Measurements from ENCODE around the gene HRK. TPM values are rescaled to one million over a fixed set of nuclear protein-coding genes. Genes with fewer than 3 reads are reported as not detected.

The HRK gene
- total and polyA plus RNA-seq, 9 of the 15 experiments (the other 6 are each of a cell fraction or from before 2014, with no cell fraction given) = 0.01 to 0.05 (median 0.04) TPM; not detected in 6

DNA sequence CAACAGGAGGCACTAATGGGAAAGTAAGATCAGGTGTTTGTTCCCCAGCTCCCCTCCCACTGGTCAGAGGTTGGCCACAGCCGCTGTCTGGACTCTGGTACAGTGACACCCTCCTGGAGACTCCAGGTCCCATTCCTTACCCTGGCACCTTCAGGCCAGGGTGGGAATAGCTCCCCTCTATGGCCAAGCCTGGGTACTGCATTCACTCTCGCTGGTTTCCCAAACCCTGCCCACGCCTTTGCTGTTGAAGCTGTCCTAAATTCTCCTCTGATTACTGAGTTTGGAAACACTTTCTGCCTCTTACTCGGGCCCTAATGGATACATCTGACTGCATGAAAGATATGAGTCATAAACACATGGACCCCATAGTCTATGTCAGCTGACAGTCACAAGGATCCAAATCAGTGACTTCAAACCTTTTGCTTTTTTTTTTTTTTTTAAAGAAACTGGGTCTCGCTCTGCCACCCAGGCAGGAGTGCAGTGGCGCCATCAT lies 17.9 kb downstream of the HRK start (continued):
- peak; percentile 52; the same call in 1 of the 2 replicates for TF ChIP-seq FOSL1 (tag; conservative IDR thresholded peaks at IDR 0.05)
- TF ChIP-seq, protein P1, sequence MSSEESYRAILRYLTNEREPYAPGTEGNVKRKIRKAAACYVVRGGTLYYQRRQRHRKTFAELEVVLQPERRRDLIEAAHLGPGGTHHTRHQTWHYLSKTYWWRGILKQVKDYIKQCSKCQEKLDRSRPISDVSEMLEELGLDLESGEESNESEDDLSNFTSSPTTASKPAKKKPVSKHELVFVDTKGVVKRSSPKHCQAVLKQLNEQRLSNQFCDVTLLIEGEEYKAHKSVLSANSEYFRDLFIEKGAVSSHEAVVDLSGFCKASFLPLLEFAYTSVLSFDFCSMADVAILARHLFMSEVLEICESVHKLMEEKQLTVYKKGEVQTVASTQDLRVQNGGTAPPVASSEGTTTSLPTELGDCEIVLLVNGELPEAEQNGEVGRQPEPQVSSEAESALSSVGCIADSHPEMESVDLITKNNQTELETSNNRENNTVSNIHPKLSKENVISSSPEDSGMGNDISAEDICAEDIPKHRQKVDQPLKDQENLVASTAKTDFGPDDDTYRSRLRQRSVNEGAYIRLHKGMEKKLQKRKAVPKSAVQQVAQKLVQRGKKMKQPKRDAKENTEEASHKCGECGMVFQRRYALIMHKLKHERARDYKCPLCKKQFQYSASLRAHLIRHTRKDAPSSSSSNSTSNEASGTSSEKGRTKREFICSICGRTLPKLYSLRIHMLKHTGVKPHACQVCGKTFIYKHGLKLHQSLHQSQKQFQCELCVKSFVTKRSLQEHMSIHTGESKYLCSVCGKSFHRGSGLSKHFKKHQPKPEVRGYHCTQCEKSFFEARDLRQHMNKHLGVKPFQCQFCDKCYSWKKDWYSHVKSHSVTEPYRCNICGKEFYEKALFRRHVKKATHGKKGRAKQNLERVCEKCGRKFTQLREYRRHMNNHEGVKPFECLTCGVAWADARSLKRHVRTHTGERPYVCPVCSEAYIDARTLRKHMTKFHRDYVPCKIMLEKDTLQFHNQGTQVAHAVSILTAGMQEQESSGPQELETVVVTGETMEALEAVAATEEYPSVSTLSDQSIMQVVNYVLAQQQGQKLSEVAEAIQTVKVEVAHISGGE (CRISPR knock-in tag; IDR thresholded peaks at IDR 0.05) = no peak
- no peak for TF ChIP-seq PCBP2 (IDR thresholded peaks at IDR 0.05; ENCODE audit: low read depth, low read length, poor library complexity, severe bottlenecking)
- no peak for TF ChIP-seq NR3C1 (CRISPR knock-in tag; IDR thresholded peaks at IDR 0.05)
- TF ChIP-seq, protein P2, sequence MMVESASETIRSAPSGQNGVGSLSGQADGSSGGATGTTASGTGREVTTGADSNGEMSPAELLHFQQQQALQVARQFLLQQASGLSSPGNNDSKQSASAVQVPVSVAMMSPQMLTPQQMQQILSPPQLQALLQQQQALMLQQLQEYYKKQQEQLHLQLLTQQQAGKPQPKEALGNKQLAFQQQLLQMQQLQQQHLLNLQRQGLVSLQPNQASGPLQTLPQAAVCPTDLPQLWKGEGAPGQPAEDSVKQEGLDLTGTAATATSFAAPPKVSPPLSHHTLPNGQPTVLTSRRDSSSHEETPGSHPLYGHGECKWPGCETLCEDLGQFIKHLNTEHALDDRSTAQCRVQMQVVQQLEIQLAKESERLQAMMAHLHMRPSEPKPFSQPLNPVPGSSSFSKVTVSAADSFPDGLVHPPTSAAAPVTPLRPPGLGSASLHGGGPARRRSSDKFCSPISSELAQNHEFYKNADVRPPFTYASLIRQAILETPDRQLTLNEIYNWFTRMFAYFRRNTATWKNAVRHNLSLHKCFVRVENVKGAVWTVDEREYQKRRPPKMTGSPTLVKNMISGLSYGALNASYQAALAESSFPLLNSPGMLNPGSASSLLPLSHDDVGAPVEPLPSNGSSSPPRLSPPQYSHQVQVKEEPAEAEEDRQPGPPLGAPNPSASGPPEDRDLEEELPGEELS (CRISPR knock-in tag; IDR thresholded peaks at IDR 0.05; ENCODE audit: borderline replicate concordance) = no peak
- TF ChIP-seq, protein P3, sequence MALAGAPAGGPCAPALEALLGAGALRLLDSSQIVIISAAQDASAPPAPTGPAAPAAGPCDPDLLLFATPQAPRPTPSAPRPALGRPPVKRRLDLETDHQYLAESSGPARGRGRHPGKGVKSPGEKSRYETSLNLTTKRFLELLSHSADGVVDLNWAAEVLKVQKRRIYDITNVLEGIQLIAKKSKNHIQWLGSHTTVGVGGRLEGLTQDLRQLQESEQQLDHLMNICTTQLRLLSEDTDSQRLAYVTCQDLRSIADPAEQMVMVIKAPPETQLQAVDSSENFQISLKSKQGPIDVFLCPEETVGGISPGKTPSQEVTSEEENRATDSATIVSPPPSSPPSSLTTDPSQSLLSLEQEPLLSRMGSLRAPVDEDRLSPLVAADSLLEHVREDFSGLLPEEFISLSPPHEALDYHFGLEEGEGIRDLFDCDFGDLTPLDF (CRISPR knock-in tag; IDR thresholded peaks at IDR 0.05) = no peak
- TF ChIP-seq, protein P4, sequence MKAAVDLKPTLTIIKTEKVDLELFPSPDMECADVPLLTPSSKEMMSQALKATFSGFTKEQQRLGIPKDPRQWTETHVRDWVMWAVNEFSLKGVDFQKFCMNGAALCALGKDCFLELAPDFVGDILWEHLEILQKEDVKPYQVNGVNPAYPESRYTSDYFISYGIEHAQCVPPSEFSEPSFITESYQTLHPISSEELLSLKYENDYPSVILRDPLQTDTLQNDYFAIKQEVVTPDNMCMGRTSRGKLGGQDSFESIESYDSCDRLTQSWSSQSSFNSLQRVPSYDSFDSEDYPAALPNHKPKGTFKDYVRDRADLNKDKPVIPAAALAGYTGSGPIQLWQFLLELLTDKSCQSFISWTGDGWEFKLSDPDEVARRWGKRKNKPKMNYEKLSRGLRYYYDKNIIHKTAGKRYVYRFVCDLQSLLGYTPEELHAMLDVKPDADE (conservative IDR thresholded peaks at IDR 0.05; ENCODE audit: control insufficient read depth, low read depth, low read length) = no peak
- TF ChIP-seq, protein P5, sequence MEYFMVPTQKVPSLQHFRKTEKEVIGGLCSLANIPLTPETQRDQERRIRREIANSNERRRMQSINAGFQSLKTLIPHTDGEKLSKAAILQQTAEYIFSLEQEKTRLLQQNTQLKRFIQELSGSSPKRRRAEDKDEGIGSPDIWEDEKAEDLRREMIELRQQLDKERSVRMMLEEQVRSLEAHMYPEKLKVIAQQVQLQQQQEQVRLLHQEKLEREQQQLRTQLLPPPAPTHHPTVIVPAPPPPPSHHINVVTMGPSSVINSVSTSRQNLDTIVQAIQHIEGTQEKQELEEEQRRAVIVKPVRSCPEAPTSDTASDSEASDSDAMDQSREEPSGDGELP (CRISPR knock-in tag; IDR thresholded peaks at IDR 0.05; ENCODE audit: borderline replicate concordance) = peak; percentile 43; the same call in 1 of the 2 replicates
- TF ChIP-seq, protein P6, sequence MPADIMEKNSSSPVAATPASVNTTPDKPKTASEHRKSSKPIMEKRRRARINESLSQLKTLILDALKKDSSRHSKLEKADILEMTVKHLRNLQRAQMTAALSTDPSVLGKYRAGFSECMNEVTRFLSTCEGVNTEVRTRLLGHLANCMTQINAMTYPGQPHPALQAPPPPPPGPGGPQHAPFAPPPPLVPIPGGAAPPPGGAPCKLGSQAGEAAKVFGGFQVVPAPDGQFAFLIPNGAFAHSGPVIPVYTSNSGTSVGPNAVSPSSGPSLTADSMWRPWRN (IDR thresholded peaks at IDR 0.05; ENCODE audit: low read depth) = no peak
- TF ChIP-seq SRSF1 (IDR thresholded peaks at IDR 0.05; ENCODE audit: low read depth, low read length) = no peak
- no peak for TF ChIP-seq PCBP1 (IDR thresholded peaks at IDR 0.05; ENCODE audit: low read depth, low read length, poor library complexity, severe bottlenecking)
- TF ChIP-seq SMC3 (conservative IDR thresholded peaks at IDR 0.05; ENCODE audit: insufficient read depth, low read depth, low read length) = 0 out of 2 replicates have a peak, but pooled peaks have one; percentile 31
- no peak for TF ChIP-seq CREB1 (IDR thresholded peaks at IDR 0.05)
- no peak for TF ChIP-seq CREB1 (CRISPR knock-in tag; IDR thresholded peaks at IDR 0.05)
